ELR (cell line): ENCODE measurements around the gene LNX2.

Experiments used
- DNase-seq: peaks from one replicate; pipeline ENCODE4 v3.0.0-alpha.2; 2015; ENCODE audit warnings: low read depth

The LNX2 gene

DNA sequence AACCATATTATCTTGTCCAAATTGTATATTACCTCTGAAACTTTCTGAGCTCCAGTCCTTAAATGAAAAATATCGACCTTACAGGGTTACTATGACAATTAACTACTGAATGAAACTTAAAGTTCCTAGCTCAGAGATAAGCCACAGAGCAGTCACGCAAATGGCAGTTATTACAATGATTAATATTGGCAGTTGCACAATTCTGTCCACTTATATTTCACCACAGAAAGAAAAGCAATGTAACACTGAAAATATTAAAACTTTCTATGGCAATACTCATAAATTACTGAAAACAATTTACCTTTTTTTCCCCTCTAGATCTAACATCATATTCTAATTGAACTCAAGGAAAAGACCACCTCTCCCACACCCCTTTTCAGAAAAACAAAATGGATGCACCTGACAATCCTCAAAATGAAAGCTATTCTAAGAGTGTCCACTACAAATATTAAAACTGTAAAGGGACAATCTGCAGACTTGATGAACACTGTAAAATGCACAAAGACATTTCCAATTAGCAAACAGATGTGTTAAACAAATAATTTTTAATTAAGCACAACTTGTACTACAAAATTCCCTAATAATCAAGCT is 14.6 kb downstream of the LNX2 start:
- no peak for DNase-seq

DNA sequence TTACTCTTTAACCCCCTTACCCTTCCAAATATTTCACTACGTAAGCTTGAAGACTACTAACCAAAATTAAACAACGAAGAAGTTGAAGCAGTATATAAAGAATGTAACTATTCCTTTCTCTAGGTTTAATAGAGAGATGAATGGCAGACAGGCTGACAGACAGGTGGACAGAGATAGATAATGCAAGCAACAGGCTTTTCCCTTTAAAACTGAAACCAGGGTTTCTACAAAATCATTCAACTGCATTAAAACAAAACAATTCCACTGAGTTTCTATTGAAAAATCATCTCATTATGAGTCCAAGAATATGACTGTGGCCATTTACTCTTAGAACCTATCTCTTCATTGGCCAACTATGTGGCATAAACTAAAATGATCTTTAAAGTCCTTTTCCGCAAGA is 15.2 kb downstream of the LNX2 start:
- no peak for DNase-seq

DNA sequence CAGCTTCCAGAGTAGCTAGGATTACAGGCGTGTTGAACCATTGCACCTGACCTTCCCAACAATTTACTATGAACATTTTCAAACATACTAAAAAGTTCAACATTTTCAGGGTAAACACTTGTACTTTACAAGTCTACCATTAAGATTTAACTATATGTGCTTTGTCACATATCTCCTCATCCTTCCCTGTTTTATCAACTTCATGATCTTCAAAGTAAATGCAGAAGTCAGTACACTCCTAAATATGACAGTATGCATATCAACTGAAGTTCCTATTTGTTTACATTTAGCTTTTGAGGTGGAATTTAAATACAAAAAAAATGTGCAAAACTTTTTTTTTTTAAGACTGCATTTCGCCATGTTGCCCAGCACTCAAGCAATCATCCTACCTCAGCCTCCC is 18.5 kb downstream of the LNX2 start:
- no peak for DNase-seq

DNA sequence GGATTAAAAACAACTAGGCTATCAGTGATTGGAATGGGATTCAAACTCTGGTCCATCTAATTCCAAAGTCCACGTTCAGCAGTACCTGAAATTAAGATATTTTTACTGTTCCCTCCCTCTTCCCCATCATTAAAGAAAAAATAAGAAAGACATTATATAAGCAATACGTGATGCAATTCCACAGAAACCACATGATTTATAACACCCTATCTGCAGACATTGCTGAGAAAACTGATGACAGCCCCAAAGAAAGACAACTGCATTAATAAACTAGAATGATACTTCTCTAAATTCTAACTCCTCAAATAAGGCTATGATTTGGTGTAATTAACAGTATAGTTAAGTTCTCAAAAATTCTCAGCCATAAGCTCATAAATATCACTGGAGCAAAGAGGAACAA is 19.1 kb downstream of the LNX2 start:
- DNase-seq = no peak

DNA sequence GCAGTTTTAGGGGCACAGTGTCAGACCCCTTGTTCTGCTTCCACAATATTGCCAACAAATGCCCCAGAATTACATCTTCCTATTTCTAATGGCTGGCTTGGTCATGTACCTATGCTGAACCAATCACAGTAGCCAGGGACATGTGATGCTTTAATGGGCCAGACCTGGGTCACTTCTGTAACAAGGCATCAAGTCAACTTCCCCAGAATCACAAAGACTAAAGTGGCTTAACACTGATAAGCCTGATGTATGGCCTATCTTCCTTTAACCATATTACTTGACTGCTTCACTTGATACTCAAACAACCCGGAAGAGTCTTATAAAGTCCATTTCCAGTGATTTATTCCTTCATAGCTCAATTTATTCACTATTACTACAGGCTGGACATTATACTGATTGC is 19.6 kb downstream of the LNX2 start:
- no peak for DNase-seq

DNA sequence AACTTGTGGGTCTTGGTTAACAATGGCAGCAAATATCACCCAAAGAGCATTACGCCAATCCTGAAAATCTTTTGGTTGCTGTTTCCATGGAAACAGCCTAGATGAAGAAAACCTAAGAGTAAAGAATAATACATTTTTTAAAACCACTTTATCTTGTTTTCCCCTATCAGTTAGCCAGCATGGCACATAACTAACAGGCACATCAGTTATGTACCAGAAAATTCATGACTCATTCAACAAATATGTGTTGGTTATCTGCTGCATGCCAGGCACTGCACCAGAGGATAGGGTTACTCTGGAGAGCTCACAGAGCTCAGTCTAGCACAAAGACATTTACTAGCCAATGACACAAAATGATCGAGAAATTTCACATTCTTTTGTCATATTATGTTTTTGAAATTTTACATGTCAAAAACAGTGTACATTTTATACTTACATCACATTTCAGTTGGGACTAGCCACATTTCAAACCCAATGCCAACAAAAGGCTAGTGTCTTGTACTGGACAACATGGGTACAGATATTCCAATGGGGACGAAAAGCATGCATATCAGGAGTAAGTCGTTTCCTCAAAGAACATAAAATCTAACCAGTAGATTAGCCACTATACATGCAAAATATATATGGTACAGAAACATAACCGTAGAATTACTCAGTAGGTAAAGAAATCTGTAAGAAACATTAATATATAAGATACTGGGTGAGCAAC is 20.3 kb downstream of the LNX2 start:
- peak; percentile 87 for DNase-seq

DNA sequence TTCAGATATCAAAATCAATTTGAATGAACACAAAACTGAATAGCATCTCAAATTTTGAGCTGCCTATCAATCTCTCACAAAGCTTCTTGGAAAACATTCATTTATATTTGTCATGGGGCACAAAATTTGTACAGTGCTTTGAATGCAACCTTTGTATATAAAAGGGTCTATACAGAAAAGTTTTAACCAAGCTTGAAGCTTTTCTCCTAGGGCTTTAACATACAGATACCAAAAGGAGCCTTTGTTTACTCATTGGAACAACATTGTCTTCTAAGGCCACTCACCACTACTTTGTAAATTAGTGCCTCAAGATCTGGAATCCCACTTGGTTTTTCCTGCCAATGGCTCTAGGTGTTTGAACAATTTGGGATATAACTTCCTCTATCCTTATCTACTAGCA is 21.2 kb downstream of the LNX2 start:
- DNase-seq = no peak

DNA sequence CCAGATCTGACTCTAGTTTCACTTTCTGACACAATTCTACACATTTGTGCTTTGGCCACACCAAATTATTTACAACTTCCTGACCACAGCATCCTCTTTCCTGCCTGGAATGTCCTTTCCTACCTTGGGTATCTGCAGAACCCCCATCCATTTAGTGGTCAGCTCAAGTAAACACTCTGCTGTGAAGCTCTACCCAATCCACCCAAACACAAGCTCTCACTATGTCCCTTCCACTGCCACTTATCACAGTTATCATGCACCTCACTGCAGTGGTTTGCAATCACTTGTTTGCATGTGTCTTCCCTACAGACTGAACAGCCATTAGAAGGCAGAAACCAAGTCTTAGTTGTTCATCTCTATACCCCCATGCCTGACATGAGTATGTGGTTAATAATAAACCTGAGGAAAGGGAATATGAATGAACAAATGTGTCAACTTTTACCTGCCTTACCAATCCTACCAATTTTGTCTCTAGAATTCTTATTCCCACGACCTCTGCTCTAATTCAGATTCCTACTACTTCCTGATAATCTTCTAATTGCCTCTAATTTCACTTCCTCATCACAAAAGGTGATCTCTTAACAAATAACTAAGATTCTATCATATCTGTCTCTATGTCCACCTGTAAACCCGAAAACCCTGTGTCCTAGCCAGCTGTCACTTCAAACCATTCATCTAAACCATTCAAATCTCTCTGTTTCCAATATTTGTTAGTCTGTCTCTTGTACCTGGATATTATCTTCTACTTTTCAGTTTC is 25.1 kb downstream of the LNX2 start:
- peak; percentile 25 for DNase-seq

DNA sequence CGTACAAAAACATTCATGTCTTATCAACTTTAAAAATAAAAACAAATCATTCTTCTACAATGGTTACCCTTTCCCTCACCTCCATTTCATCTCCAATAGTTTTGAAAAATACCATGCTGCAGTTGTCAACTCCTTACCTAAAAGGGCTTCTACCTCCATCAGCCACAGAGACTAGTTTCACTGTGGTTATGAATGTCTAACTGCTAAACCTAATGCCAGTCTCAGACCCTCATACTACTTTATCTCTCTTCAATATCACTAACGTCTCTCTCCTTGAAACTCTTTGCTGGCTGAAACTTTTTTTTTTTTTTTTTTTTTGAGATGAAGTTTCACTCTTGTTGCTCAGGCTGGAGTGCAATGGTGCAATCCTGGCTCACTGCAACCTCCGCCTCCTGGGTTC is 27.1 kb downstream of the LNX2 start:
- DNase-seq = no peak

DNA sequence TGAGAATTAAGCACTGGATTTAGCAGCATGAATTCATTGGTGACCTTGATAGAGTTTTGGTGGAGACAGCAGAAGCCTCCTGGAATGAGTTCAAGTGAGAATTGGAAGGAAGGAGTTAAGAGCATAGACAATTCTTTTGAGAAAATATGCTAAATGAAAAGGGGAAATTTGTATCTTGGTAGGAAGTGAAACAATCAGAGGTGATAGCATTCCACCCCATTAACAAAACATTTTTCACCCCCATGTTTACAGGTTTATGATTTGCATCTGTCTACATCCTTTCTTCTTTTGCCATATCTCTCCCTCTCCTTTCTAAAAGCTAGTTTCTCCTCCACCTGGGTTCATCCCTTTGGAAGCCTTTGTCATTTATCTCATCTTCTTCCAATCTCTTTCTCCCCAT is 27.5 kb downstream of the LNX2 start:
- no peak for DNase-seq

DNA sequence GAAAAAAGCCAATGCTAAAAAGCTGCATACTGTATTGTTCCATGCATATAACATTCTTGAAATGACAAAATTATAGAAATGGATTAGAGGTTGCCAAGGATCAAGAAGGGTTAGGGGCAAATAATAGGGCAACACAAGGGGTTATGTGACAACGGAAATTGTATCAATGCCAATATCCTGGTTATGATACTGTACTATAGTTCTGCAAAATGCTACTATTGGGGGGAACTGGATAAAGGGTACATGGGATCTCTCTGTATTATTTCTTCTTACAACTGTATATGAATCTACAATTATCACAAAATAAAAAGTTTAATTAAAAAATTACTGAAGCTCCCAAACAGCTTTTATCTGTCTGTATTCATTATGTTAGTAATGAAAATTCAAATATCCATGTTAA is 31.9 kb downstream of the LNX2 start:
- no peak for DNase-seq

DNA sequence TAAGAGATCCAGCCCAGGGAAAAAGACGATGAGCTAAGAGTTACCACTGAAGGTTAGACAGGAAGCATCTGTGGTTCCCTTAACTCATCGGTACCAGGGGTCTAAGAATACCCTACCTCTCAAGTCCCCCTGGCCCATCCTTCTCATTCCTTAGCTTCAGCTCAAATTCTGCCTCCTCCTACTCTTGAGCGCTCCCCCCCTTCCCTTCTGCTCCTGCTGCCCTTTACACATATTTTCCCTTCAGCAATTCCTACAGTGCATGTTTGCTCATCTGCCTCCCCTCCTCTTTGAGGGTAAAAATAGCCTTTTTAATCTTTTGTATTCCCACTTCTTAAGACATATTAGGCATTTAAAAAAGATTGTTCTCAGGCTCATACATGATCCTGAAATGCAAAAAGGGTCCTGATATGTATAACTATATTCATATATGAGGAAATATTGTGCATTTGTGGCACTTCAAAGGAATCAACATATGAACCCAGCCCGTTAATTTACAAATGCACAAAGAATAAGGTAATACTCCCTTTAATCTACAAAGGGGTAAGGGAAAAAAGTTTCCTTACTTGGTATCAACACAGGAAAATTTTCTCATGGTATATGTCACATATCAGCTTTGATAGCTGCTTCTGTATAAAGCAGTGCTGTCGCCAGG is 33.1 kb downstream of the LNX2 start:
- no peak for DNase-seq

DNA sequence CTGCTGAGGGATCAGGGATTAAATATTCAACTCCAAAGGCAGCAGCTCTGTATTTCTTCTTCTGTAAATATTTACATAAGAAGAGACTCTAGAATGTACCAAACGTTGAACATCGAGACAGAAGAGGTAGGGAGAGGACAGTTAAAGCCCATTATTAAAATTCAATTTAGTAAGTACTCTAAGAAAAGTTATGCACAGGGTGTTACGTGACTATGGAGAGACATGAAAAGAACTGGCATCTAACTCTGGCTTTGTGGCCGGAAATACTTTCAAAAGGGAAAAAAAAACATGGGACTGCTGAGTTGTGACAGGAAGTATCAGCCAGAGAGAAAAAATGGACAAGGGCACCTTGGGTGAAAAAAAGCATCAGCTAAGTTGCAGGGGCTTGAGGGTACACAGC is 36.7 kb downstream of the LNX2 start:
- peak; percentile 15 for DNase-seq

DNA sequence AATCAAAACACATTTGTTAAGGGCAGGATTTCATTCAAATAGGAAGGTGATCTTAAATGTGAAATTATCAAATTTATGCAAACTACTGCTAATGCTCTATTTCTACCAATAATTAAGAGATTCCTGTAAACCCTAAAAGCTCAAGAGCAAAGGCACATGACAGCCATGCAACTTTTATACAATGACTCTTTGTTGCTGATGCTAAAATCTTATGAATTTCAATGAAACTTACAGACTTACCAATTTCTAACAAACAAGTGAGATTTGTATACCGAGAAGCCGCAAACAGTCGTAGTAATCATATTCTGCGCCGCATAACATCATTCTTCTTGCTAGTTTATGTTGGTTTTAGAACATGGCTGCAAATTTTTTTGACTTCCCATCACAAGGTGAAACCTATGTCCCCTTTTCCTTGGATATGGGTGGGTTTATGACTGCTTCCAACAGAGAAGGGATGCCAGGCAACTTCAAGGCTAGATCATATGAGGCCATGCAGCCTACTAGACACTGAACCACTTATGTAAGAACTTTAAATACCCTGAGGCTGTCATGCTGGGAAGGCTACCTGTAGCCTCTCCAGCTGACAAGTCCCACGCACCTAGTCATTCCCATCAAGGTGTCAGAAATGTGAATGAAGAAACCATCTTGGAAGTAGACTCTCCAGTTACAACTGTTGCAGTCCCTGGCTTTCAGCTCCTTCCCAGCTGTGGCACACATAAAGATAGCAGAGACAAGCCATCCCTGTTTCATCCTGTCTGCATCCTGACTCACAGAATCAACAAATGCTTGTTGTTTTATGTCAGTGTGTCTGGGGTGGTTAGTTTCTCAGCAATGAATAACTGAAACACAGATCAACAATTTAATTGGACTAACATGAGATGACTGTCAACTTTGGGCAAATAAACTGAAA is 42.0 kb downstream of the LNX2 start:
- peak; percentile 46 for DNase-seq

DNA sequence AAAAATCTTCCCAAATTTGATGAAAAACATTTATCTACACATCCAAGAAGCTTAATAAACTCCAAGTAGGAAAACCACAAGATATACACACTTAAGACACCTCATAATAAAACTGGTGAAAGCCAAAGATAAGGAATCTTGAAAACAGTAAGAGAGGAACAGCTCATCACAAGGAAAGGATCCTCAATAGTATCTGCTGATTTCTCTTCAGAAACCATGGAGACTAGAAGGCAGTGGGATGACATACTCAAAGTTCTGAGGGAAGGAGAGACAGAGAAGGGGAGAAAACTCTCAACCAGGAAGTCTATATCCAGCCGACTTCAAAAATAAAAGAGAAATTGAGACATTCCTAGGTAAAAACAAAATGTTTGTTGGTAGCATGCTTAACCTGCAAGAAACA is 45.7 kb downstream of the LNX2 start:
- DNase-seq = no peak

DNA sequence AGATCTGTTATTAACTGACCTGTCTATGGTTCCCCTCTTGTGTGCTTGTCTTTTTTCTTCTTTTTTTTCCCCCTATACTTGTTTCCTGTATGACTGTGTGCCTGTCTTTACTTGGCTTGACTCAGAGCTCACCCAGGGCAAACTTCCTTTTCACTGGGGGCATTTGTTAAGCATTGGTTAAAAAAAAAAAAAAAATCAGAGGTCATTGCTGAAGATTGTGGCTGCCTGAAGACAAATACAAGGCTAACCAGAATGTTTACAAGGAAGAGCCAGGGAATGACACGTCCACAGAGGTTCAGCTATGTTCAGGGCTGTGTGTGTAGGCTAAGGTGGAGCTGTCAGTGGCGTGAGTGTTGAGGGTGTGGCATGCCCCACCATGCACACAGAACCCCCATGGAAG is 47.1 kb downstream of the LNX2 start:
- peak; percentile 88 for DNase-seq

DNA sequence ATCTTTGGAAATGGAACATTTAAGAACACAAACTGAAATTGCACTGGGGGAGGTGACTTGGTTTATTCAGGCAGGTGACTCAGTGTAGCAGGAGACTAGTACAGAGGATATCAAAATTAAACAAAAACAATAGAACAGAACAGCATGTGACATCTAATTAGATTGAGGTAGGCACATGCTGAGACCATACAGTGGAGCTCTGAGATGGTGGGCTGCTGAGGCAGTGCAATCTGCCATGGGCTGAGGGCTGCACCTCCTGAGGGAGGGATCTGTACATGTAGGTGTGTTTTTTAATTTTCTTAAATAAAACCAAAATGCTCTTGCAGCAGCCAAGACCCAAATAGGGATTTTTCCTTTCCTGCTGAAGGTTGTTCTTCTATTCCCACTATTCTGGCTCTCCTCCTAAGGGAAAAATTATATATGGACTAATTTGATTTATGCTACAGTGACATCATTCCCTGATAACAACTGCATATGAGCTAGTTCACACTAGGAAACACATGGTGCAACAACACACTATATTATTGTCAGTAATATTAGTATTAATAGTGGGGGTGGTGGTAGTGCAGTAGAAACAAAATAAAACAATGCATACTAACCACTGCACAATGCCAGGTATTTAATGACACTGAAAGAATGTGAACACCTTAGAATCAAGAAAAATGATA is 48.0 kb downstream of the LNX2 start:
- DNase-seq = no peak

DNA sequence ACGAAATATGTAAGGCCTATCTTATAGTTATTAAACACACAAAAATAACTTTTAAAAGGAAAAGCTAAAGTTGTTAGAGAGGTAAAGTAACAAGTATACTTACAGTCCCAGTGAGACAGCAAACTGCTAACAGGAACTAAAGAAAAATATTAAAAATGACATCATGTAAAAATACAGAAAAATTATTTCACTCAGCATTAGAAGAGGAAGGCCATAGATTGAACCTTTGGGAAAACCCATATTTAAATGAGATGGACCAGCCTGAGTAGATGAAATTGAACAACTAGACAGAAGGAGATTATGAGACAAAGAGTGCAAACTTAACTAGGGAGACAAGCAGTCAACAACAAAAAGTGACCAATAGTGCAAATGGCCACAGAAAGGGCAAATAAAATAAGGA is 49.4 kb downstream of the LNX2 start:
- no peak for DNase-seq

DNA sequence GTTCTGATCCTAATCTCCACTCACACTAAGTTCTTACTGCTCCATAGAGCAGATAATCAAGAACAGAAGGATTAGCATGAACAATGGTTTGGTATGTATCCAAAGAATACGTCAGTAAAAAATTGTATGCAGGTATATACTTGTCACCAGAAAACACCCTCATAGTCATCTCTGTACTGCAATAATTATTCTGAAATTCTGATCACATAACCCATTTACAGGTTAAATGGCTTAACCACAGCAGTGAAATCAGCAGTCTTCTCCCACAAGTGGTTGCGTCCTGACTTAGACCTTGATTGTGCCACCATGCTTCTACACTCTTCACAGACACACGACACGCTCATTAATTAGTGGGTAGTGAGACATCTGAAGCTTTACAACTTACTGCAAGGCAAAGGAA is 50.9 kb downstream of the LNX2 start:
- no peak for DNase-seq

DNA sequence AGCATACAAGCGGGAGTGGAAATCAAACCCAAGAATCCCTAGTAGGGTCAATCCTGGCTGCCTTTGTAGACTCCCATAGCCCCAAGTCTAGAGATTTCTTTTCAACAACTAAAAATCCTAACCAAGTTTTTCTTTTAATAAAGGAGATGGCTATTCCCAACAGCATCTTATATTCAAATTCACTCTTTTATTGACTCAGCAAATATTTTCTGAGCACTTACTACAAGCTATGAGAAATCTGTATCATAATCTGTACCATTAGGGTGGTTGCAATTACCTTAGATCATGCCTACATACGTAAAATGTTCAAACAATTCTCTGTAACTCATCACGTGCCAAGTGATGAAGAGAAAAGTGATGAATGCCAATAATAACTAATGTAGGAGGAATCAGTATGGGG is 54.5 kb downstream of the LNX2 start:
- DNase-seq = no peak

DNA sequence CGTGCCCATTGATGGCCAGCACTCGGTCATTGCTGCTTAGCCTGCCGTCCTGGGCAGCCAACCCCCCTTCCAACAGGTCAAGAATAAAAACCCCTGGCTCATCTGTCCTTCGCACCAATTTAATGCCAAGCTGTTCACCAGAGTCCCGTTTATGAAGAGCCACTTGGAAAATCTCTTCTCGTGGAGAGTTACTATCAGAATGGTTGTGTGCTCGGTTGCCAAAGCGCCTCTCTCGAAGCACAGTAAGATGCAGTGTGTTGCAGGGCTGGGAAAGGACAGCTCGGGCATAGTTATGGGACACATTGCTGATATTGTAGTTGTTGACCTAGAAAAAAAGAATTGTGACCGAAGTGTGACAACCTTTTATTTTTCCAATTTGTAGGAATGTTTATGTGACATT is 57.9 kb downstream of the LNX2 start:
- no peak for DNase-seq
